AG08396 (cell line): Measurements from ENCODE around the gene ASB1.

Experiments
- DNase-seq: peaks from one replicate; pipeline ENCODE4 v3.0.0; 2012; ENCODE audit warnings: low spot score, mixed read lengths

Gene ASB1

DNA sequence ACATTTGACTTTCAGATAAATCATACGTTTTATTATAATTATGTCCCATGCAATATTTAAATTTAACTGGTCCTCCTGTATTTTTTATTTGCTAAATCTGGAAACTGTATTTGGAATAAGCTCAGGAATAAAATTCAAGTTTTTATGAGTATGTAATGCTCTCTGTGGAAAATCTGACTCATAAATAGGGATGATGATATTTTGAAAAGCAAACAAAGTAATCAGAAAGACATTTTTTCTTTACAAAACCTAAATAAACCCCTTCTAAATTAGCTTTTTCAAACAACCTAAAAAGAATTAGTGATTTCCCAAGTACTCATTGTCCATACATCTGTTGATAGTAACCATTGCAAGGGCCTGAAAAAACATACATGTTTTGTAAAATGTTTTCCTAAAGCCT, 41.1 kb downstream of the ASB1 start:
- no peak for DNase-seq

DNA sequence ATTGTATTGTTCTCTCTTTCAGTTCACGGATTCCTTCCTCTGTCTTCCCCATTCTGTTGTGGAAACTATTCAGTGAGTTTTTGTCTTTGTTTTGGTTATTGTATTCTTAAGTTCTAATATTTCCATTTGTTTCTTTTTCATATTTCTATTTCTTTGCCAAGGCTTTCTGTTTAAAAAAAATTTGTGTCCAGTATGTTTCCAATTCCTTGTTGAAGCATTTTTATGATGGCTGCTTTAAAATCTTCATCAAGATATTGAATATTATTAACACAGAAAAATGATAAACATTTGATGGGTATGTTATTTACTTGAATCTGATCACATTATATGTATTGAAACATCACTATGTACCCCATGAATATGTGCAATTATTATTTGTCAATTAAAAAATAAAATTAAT, 42.4 kb downstream of the ASB1 start:
- DNase-seq, result no peak

DNA sequence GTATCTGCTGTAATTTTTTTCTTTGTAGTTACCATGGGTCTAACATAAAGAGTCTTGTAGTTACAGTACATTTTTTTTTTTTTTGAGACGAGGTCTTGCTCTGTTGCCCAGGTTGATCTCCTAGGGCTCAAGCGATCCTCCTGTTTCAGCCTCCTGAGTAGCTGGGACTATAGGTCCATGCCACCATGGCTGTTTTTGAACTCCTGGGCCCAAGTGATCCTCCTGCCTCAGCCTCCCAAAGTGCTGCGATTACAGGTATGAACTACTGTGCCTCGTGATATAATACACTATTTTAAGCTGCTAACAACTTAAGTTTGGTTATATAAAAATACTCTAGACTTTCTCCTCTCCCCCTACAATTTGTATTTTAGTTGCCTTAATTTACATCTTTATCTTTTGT, 46.3 kb downstream of the ASB1 start:
- no peak for DNase-seq

DNA sequence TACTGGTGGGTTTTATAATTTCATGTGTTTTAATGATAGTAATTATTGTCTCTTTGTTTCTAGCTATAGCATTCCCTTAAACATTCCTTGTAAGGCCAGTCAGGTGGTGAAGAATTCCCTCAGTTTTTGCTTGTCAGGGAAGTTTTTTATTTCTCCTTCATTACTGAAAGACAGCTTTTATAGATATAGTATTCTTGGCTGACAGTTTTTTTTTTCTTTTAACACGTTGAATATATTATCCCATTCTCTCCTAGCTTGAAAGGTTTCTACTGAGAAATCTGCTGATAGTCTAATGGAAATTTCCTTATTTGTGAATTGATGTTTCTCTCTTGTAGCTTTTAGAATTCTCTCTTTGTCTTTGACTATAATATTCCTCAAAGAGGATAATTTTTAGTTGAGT, 46.8 kb downstream of the ASB1 start:
- DNase-seq, result no peak

DNA sequence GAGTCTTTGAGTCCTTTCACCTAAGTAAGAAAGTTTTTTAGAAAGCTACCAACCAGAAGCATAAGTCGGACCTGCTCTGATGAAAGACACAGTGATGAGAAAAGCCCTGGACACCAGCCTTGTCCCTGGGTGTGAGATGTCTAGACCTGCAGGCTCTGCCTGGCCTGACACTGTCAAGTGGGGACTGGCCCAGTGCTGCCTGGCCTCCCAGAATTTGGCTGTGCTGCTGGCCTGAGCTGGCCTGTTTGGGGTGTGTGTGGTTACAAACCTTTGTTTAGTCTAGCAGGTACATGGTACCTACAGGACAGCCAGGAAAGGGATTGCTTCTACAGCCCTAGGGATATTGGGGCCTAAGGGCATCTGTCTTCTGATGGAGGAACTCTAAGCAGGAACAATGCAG, 48.3 kb downstream of the ASB1 start:
- no peak for DNase-seq

DNA sequence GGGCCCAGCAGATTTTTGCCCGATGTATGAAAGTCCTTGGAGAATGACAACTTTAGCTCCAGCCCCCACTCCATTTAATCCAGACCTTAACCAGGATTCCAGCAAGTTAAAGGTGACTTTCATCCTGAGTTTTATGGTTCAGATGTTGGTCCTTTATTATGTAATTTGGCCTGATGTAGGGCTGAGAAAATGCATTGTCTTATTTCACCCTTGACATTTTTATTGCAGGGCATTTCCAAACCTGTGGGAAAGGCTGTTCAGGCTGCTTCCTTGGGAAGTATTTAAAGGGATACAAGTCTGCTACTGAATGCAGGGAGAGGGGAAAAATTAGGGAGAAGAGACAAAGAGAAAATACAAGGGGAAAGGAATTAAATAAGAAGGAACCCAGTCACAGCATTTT, 48.8 kb downstream of the ASB1 start:
- DNase-seq, result no peak

DNA sequence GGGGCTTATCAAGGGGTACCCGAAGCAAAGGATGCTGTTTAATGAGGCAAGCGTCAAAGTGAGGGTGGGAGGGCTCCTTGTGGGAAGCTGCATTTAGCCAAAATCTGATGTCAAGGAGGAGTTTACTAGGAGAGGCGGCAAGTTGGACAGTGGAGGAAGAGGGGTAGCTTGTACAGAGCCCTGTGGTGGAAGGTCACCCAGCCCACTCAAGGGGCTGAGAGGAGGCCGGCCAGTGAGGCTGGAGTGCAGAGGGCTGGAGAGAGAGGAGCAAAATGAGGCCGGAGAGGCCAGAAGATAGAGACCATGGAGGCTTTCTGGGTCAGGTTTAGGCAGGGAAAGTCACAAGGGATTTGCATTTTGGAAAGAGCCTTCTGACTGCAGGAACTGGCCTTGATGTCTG, 49.5 kb downstream of the ASB1 start:
- DNase-seq, result no peak

DNA sequence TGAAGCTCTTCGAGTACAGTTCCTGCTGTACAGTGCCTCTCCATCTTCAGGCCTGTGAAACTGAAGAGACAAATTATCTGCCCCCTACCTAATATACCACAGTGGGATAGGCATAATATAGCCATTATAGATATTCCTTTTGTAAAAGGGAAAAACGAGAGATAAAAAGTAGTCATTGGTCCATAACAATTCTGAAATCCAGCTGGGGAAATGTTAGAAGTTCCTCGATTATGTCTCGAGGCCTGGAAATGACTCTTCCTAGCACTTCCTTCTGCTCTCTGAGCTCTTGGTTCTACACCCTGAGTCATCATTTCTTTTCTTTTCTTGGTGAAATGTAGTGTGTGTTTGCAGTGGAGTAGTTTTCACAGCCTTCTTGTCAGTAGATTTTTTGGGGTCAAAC, 51.5 kb downstream of the ASB1 start:
- no peak for DNase-seq

DNA sequence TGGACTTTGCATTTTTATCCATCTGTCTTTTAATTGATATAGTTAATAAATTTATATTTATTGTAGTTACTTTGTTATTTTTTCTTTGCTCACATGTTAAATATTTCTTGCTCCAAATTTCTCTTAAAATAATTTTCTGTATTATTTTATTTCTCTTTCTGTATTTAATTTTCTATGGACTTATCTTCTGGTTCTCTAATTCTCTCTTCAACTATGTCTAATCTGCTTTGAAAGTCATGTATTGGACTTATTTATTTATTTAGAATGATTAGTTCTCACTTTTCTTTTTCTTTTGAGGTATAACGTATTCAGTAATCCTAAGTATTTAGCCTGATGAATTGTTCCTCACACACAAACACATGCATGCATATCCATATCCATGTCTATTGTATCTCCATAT, 53.1 kb downstream of the ASB1 start:
- DNase-seq, result no peak

DNA sequence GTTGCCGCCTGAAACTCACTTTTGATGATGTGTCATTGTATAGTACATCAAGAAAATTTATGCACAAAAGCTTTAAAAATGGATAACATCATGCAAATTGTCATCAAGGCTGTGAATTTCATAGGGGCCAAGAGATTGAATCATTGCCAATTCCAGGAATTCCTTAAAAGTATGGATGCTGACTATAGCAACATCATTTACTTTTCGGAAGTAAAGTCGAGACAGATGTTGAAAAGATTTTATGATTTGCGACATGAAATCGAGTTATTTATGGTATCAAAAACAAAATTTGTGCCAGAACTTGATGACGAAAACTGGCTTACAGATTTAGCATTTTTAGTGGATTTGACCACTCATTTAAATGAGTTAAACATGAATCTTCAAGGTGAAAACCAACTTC, 56.3 kb downstream of the ASB1 start:
- no peak for DNase-seq

DNA sequence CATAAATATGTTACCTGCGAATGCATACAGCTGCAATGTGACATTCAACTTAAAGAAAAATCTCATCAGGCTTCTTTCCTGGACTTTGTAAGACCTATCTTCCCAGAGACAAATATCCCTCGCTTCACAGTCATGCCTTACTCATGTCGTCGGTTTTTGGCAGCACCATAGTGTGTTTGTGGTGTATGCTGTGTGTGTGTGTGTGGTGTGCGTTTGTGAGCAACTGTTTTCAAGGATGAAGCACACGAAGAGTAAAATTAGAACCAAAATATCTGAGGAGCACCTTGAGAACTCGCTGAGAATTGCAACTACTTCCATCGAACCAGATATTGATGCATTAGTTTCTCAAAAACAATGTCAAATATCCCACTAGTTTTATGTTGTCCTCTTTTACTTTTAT, 56.9 kb downstream of the ASB1 start:
- no peak for DNase-seq

DNA sequence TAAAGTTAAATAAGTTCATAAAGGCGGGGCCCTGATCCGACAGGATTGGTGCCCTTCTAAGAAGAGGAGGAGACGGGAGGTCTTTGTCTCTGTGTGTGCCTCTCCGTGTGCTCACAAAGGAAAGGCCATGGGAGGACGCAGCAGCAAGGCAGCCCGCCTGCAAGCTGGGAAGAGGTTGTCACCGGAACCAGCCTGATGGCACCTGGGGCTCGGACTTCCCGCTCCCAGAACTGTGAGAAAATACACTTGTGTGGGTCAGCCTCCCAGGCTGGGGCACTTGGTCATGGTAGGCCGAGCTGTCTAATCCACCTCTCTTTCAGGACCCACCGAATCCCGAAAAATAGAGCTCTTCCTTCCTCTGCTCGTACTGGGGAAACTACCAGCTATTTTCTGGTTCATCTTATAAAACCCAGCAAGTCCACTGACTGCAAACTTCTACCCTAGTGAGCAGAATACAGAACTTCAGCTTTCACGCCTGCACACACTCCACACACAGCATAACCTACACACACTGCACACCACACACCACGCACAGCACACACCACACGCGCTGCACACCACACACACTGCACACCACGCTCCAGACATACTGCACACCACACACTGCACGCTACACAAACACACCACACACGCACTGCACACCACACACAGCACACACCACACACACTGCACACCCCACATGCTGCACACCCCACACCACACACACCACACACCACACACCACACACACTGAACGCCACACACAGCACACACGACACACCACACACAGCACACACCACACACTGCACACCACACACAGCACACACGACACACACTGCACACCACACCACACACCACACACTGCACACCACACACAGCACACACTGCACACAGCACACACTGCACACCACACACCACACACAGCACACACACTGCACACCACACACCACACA, 58.1 kb downstream of the ASB1 start:
- no peak for DNase-seq

DNA sequence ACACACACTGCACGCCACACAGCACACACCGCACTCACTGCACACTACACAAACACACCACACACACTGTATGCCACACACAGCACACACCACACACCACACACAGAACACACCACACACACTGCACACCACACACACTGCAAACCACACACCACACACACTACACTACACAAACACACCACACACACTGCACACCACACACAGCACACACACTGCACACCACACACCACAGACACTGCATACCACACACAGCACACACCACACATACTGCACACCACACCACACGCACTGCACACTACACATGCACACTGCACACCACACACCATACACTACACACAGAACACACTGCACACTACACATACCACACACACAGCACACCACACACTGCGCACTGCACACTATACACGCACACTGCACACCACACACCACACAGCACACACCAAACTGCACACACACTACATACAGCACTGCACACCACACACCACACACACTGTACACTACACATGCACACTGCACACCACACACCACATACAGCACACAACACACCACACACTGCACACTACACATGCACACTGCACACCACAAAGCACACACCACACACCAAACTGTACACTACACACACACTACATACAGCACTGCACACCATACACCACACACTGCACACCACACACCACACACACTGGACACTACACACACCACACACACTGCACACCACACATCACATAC, 59.6 kb downstream of the ASB1 start:
- DNase-seq, result no peak

DNA sequence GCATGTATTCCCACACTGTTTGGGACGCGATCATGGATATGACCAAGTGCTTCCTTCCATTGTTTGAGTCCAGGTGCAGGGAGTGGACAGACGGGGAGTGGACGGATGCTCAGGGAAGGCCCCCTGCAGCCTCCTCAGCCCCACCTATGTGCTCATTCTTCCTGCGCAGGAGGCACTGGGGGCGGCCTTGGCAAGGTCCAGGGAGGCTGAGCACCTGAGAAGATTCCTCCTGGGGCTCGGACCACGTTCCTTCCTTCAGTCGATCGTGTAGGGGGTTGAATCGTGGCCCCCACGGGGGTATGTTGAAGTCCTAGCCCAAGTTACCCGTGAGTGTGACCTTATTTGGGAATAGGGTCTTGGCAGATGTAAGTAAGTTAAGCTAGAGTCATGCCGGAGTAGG, 60.4 kb downstream of the ASB1 start:
- DNase-seq, result no peak

DNA sequence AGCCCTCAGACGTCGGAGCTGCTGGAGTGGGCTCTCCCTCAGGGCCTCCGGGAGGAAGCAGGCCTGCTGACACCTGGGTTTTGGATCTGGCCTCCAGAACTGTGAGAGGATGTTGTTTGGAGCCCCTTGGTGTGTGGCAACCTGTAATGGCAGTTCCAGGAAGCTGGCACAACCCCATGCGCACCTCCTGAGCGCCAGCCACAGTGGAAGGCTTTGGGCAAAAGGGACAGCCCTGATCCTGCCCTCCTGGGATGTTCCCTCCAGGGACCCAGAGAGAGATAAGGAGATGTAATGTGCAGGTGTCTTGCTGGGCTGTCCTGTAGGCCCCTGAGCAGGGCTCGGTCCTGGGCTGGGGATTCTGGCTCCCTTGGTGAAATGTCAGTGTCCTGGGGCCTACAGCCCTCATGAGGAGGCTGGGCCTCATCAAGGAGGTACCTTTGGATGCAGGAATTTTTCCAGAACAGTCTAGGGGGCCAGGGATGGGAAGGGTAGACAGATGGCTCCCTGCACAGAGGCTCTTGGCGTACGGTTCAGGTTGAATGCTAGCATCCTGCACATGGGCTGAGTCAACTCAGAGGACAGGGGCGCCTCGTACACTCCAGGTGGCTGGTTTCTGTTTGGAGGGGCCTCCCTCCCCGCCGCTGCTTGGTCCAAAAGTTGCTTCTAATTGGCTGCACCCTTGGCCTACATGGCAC, 61.1 kb downstream of the ASB1 start:
- no peak for DNase-seq

DNA sequence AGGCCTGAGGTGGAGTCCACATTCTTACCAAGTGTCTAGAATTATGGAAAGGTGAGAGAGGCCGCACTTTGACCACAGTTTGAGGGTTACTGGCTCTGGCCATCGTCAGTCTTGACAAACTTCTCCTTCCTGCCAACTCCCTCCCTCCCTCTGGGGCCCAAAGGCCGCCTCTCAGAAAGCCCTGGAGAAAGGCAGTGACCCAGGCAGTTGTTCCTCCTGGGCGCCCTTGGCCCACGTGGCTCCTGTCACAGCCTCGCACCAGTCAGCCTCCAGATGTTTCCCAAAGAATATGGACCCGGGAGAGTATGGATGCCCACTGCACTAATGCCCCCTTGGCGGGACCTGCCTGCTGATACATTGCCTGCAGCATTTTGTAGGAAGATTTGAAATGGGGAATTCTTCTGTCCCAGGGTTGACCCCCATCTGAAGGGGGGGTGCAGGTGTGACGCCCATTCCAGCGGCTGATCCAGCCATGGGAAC, 61.7 kb downstream of the ASB1 start:
- DNase-seq, result no peak

DNA sequence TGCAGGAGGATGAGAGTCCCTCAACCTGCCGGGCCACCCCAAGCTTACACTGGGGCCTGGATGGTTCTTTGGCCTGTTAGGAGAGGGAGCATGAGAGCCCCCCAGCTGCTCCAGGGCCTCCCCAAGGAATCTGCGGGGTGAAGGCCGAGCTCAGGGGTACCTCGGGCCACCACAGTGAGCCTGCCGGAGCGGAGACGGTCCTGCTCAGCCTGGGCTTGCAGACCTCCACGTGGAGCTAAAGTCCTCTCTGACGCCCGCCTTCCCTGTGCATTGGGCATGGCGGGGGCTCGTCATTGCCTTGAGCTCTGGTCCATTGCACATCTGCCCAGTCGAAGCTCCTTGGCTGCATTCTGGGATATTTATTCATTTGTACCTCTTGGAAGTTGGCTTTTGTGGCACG, 62.7 kb downstream of the ASB1 start:
- DNase-seq, result no peak

DNA sequence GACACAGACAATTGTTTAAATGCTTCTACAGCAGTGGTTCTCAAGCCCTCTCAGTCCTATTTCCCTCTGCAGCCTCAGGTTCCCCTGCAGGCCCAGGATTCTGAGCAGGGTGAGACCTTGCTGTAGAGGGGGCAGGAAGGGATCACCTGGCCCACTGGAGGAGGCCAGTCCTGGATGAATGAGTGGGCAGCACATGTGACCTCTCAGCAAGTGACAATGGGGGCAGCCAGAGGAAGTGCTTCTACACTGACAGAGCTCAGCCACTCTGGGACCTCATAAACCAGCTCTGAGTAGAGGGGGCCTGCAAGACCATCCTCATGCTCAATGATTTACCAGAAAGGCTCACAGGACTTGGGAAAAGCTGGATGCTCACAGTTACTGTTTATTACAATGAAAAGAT, 63.2 kb downstream of the ASB1 start:
- no peak for DNase-seq

DNA sequence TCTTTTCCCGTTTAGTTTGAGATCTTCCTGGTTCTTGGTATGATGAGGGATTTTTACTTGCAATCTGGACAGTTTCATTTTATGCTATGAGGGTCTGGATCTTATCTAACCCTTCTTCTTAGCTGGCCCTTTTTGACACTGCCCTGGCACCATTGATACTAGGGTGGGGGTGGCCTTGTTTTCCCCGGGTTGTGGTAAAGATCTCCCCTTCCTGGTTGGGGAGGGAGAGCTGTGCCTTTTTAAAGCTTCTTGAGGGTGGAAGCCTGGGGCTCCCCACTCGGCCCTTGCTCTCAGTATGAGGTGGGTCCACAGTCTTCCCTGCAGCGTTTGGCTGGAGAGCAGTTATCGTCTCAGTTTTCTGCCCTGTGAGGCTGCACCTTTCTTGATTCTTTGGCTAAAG, 66.1 kb downstream of the ASB1 start:
- DNase-seq, result no peak

DNA sequence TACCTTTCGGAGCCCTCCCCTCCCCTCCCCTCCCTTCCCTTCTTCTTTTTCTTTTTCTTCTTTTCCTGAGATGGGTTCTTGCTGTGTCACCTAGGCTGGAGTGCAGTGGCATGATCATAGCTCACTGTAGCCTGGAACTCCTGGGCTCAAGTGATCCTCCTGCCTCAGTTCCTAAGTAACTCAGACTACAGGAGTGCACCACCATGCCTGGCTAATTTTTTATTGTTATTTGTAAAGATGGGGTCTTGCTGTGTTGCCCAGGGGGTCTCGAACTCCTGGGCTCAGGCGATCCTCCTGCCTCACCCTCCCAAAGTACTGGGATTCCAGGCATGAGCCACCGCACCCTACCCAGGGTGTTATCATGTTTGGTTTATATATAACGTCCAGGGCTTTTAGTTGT, 66.7 kb downstream of the ASB1 start:
- no peak for DNase-seq

DNA sequence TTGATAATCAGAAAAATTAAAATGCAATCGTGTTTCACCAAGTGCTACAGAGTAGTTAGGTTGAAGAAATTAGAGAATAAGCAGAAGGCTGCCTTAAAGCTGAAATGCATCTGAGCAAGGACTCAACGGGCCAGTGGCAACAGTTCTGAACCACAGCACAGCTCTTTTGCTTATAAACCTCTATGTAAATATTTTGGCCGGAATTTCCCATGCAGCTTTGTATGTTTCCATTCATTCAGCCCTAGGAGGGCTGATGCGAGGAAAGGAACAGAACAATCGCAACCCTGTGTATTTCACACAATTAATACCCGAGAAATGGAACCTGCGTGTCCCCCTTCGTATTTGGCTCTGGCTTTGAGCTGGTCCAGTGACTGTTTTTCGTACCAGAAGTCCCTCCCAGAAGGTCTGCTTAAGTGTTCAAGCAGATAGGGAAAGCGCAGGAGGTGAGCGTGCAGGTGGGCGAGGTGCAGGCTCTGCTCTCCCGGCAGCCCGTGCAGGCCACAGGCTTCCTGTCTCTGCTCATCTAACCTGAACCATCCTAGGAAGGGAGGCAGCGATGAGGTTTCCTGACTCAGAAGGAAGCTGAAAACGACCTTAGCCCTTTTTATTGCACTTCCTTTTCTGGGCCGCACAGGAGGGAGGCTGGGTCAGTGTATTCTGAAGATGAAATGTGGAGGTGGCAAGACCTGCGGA, 67.3 kb downstream of the ASB1 start:
- DNase-seq, result no peak

DNA sequence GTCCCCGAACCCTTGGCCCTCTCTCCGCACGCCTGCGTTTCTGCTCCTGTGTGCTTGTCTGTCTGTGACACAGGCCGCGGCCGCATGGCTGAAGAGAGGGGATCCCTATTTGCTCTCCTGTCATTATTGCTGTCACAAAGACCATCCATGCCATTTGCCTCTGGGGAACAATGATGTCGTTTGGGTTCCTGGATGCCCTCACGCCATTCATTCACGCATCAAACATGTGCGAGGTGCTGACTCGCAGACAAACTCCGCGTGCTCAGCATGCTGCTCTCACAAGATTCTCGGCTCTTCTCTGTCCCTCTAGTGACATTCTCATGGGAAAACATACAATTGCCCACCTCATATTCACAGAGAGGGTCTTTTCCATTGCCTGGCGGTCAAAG, 67.8 kb downstream of the ASB1 start:
- no peak for DNase-seq
